OCI-LY1 (cell line): ENCODE measurements around the gene STARD5.
A peak's percentile ranks its signal among the peaks of the same experiment; 100 is the strongest.

Experiments
- H2AFZ ChIP-seq: fragments of 200-600 bp; sonication (generic), shearing (Covaris generic); 2 replicates; pipeline ENCODE4 v1.6.0; 2014; ENCODE audit warnings: antibody characterized with exemption, mild to moderate bottlenecking, low read length
- H3F3A ChIP-seq: fragments of 200-600 bp; sonication (generic), shearing (Covaris generic); 2 replicates; pipeline ENCODE4 v1.6.0; 2014; ENCODE audit warnings: mild to moderate bottlenecking, antibody characterized with exemption, low read length, moderate library complexity; ENCODE audit not compliant: insufficient read depth
- H3K27ac ChIP-seq: fragments of 200-600 bp; sonication (generic); 2 replicates; pipeline ENCODE4 v1.5.1; 2014; ENCODE audit warnings: low read length, mixed run types, mild to moderate bottlenecking, low read depth; ENCODE audit not compliant: poor library complexity, severe bottlenecking
- H3K27me3 ChIP-seq: fragments of 200-600 bp; sonication (generic); 2 replicates; pipeline ENCODE4 v1.6.0; 2014; ENCODE audit warnings: antibody characterized with exemption, mild to moderate bottlenecking, low read length, moderate library complexity; ENCODE audit not compliant: insufficient read depth
- H3K36me3 ChIP-seq: fragments of 200-600 bp; sonication (generic); 2 replicates; pipeline ENCODE4 v1.6.1; 2014; ENCODE audit warnings: mild to moderate bottlenecking, antibody characterized with exemption, low read length, moderate library complexity, mixed read lengths; ENCODE audit not compliant: insufficient read depth
- H3K4me1 ChIP-seq: fragments of 200-600 bp; sonication (generic); 2 replicates; pipeline ENCODE4 v1.5.1; 2014; ENCODE audit warnings: mild to moderate bottlenecking, low read length, moderate library complexity; ENCODE audit not compliant: insufficient read depth, severe bottlenecking
- H3K4me2 ChIP-seq: fragments of 200-600 bp; sonication (generic), shearing (Covaris generic); 2 replicates; pipeline ENCODE4 v1.6.1; 2014; ENCODE audit warnings: low read length
- H3K4me3 ChIP-seq: fragments of 200-600 bp; sonication (generic); 2 replicates; pipeline ENCODE4 v1.5.1; 2014; ENCODE audit warnings: low read length, low read depth, mild to moderate bottlenecking, mixed read lengths; ENCODE audit not compliant: poor library complexity, severe bottlenecking
- H3K79me2 ChIP-seq: fragments of 200-600 bp; shearing (Covaris generic); 2 replicates; pipeline ENCODE4 v1.6.1; 2016; ENCODE audit warnings: mixed run types, low read length, mixed read lengths; ENCODE audit not compliant: insufficient read depth
- H3K9ac ChIP-seq: fragments of 200-600 bp; sonication (generic), shearing (Covaris generic); 2 replicates; pipeline ENCODE4 v1.6.1; 2014; ENCODE audit warnings: mild to moderate bottlenecking, low read length, mixed read lengths
- H3K9me2 ChIP-seq: fragments of 200-600 bp; sonication (generic), shearing (Covaris generic); 2 replicates; pipeline ENCODE4 v1.6.1; 2014; ENCODE audit warnings: low read depth, mild to moderate bottlenecking, low read length, mixed read lengths
- H3K9me3 ChIP-seq: fragments of 200-600 bp; shearing (Covaris generic); 2 replicates; pipeline ENCODE4 v1.6.1; 2014; ENCODE audit warnings: low read length, mixed read lengths
- H4K20me1 ChIP-seq: fragments of 200-600 bp; sonication (generic), shearing (Covaris generic); 2 replicates; pipeline ENCODE4 v1.6.0; 2016; ENCODE audit warnings: mild to moderate bottlenecking, low read length; ENCODE audit not compliant: insufficient read depth
- CTCF ChIP-seq: fragments of 200-600 bp; sonication (generic), shearing (Covaris generic); IDR thresholded peaks from 2 replicates; pipeline ENCODE4 v1.5.1; 2017; ENCODE audit warnings: mild to moderate bottlenecking, antibody characterized with exemption, low read length, moderate library complexity, mixed read lengths
- EZH2 ChIP-seq: fragments of 200-600 bp; sonication (generic), shearing (Covaris generic); IDR thresholded peaks from 2 replicates; pipeline ENCODE4 v1.8.0; 2017; ENCODE audit warnings: borderline replicate concordance, mixed run types, mild to moderate bottlenecking, antibody characterized with exemption, low read length, moderate library complexity, mixed read lengths

The STARD5 gene

GRCh38 chr15:81337713-81338157 lies 13.8 kb upstream of the STARD5 start:
- Histone ChIP-seq H3K27ac (no peak overlapping the region), H3K36me3 (no peaks in the 10 kb centered on the region), H3K9ac (no peak overlapping the region), H3K27me3 (no peaks in the 10 kb centered on the region), H3K4me2 (no peak overlapping the region), H3K9me3 (no peaks in the 10 kb centered on the region), H4K20me1 (no peaks in the 10 kb centered on the region), H3K9me2 (no peaks in the 10 kb centered on the region), H3K79me2 (no peaks in the 10 kb centered on the region), H3K4me3 (no peak overlapping the region), H3F3A (no peaks in the 10 kb centered on the region), H3K4me1 (no peaks in the 10 kb centered on the region), H2AFZ (no peak overlapping the region)
- TF ChIP-seq CTCF: no peak
- TF ChIP-seq EZH2: no peak

GRCh38 chr15:81337241-81337640 lies 13.3 kb upstream of the STARD5 start:
- Histone ChIP-seq H3K27me3 (no peaks in the 10 kb centered on the region), H3K79me2 (no peaks in the 10 kb centered on the region), H3K27ac (no peak overlapping the region), H3K9ac (no peak overlapping the region), H3K4me2 (no peak overlapping the region), H3K9me3 (no peaks in the 10 kb centered on the region), H3F3A (no peaks in the 10 kb centered on the region), H2AFZ (no peak overlapping the region), H3K4me1 (no peaks in the 10 kb centered on the region), H3K4me3 (no peak overlapping the region), H3K9me2 (no peaks in the 10 kb centered on the region), H4K20me1 (no peaks in the 10 kb centered on the region), H3K36me3 (no peaks in the 10 kb centered on the region)
- TF ChIP-seq CTCF (no peak), EZH2 (no peak)

- H2AFZ ChIP-seq: no peak overlapping the region
- no peaks in the 10 kb centered on the region for H4K20me1 ChIP-seq
- TF ChIP-seq CTCF (peak; percentile 69), EZH2 (no peak)
- no peaks in the 10 kb centered on the region for H3K27me3 ChIP-seq
- no peaks in the 10 kb centered on the region for H3K79me2 ChIP-seq
- H3K9me3 ChIP-seq: no peaks in the 10 kb centered on the region
- H3K4me3 ChIP-seq: no peak overlapping the region
- no peak overlapping the region for H3K4me2 ChIP-seq
- H3K9ac ChIP-seq: no peak overlapping the region
- no peak overlapping the region for H3K27ac ChIP-seq
- no peaks in the 10 kb centered on the region for H3K9me2 ChIP-seq
- H3F3A ChIP-seq: no peaks in the 10 kb centered on the region
- no peaks in the 10 kb centered on the region for H3K4me1 ChIP-seq
- no peaks in the 10 kb centered on the region for H3K36me3 ChIP-seq
These were observed 12.6 kb upstream of the STARD5 start for GRCh38 chr15:81336568-81336967.
